NCI-H2227 treated with DMSO at 0.1 percent for 48 hours (cell line): Measurements from ENCODE around the gene DNAAF1.

Source experiments
- DNase-seq: peaks from one replicate; lab custom pipeline; 2025; lab: John Stamatoyannopoulos, UW

Gene DNAAF1

DNA sequence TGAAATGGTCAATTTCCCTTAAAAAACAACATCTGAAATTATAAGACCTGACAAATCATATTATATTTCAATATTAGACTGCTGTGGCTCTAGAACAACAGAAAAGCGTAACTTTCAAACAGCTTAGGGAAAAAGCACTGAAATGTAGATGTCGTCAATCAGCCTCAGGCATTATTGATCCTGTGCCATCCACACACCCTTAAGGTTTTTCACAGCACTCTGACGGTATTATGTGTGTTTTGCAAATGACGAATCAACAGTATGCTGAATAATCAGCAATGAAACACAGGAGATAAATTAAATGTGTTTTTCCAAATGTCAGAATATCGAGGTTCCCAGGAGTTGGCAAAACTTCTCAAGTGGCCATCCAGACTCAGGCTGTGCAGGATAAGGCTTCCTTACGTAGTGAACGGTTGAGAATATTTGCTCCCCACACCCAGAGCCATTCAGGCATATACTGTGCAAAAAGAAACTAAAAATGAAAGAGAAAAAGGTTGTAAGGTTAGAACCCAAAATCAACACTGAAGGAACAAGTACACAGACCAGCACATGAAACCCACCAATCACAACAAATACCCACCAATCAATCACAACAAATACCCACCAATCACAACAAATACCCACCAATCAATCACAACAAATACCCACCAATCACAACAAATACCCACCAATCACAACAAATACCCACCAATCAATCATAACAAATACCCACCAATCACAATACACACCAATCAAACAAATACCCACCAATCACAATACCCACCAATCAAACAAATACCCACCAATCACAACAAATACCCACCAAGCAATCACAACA lies 20.6 kb upstream of the DNAAF1 start:
- DNase-seq: no peak

DNA sequence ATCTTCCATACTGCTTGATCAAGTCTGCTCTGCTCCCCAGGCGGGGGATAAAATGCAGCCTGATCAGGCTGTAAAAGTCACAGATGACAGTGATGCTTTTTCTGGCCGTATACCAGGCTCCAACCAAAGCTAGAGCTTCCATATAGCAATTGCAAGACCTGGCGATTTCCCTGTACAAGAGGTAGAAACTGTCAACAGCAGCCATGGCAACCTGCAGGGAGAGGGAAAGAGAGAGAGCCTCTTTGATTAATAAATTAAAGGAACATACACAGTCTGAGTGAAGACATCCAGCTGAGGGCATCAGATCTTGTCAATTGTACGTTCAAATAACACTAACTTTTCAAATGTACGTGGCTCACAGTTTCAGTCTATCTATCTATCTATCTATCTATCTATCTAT lies 14.0 kb upstream of the DNAAF1 start:
- DNase-seq: no peak

DNA sequence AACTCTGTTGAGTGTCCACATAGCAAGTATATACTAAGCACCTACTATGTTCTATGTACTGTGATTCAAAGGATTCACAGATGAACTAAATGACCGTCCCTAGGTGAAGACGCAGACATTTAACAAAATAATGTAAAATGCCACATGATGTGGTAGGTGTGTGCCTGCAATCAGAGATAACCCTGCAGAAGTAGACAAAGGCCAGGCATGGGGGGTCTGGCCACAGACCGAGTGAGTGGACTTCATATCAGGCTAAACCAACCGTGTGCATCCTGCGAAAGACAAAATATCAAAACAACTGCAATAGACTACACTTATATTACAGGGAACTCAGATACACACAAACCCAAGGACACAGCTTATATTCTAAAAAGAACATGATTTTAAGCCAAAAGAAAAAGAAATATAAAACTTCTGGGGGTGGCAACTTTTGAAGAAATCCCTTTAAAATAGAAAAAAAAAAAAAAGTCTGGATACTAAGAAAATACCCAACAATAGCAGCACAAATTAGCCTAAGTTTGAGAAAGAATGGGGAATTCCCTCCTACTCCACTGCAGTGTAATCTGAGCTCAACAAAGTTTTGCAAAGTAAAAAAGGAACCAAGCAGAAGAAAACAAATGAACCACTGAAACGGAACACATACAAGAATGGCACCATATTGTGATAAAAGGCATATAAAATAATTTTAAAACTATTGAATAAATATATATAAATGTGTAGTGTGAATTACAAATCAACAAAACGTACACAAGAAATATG lies 12.4 kb upstream of the DNAAF1 start:
- DNase-seq: no peak

DNA sequence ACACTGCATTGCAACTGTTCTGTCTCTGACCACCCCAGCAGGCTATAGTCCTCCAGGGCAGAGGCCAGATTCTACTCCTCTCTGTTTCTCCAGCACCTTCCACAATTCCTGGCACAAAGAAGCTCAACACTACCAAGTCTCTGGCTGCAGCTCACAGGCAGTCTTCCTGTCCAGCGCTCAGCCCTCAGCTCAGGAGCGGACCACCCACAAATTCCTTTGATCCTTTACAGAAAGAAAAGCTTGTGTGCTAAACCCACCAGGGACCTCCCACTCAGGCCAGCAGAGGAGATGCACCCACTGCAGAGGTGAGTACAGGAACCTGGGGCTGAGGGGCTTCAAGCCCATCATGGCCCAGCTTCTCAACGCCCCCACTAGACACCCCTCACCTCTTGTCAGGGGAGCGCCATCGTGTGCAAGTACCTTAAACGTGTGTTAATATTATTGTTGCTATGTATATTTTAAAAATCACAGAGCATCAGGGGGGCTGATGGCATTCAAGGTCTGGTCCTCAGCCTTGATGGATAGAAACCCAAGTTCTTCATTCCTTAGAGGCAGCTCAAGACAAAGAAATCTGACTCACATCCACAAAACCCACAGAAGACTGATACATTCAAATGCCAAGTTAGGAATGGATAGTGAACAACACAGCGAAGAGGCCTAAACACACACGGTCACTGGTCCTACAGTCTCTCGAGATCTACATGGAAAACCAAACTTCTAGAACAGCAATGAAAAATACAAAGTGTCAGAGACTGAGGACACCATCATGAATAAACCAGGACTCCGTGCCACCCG lies 8.6 kb upstream of the DNAAF1 start:
- DNase-seq: no peak

DNA sequence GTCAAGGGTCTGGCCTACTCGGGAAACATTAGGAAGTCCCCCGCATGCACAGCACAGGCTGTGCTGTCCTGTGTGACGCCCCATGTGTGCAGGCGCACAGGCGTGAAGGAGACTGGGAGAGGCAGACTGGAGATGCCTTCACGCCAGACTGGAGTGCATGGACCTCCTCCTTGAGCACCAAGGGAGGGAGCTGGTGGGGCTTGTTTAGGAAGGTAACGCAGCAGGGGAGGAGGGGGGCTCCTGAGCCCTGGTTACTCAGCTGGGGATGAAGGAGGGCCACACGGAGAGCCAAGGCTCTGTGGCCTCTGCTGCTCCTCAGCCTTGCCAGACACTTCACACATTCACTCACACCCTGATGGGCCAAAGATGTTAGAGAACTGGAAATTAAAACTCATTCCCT lies 7.8 kb upstream of the DNAAF1 start:
- DNase-seq: no peak

DNA sequence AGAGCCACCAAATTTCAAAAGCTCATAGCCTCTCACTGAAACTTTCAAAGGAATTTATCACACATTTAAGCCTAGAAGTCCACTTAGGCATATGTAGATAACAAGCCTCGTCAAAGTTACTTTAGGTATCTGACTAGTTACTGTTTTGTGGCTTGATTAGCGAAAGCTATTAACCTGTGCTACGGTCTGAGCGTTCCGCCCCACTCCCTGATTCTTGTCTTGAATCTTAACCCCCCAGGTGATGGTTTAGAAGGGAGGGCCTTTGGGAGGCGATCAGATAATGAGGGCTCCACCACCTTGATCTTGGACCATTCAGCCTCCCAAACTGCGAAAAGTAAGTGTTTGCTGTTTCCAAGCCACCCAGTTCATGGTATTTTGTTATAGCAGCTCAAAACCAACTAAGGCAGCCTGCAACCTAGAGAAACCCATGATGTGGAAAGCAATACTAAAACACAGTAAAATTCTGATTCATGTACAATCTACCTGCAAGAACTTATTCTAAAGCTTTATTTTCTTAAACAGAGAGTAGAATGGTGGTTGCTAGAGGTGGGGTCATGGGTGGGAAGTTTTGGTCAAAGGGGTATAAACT lies 7.2 kb upstream of the DNAAF1 start:
- DNase-seq: no peak

DNA sequence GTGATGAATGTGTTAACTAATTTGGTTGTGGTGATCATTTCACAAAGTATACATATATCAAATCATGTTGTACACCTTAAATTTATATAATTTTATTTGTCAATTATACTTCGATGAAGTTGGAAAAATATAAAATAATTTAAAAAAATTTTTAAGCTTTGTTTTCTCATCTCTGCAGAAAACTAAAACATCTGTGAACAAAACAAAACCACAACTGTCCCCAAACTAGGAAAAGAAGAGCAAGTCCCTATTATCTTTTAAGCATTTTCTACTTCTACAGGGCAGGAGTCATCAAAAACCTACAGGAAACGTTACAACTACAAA lies 6.6 kb upstream of the DNAAF1 start:
- no peak for DNase-seq

DNA sequence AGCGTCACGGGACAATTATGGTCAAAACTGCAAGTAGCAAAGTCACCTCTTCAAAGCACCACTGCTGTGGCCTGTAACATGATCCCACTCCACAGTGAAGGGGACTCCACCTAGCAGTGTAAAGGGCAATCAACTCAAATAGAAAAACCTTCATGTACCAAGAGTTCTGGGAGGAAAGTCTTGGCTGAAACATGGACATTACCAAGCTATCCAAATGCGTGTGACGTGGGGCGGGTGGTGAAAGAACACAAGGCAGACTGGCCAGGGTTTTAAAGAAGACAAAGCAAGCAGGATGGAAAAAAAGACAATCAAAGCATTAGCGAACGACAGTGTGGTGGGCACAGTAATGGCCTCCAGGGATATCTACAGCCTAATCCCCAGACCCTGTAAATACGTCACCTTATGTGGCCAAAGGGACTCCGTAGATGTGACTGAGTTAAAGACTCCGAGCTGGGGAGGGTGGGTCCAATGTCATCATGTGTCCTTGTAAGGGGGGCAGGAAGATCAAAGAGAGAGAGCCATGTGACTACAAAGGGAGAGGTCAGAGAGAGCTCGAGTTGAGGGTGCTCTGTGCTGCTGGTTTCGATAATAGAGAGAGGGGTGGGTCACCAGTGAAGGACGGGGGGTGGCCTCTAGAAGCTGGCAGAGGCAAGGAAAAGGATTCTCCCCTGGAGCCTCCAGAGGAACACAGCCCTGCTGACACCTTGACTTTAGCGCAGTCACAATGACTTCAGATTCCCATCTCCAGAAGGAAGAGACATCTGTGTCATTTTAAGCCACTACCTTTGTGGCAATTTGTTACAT lies 6.1 kb upstream of the DNAAF1 start:
- DNase-seq: peak; percentile 13

DNA sequence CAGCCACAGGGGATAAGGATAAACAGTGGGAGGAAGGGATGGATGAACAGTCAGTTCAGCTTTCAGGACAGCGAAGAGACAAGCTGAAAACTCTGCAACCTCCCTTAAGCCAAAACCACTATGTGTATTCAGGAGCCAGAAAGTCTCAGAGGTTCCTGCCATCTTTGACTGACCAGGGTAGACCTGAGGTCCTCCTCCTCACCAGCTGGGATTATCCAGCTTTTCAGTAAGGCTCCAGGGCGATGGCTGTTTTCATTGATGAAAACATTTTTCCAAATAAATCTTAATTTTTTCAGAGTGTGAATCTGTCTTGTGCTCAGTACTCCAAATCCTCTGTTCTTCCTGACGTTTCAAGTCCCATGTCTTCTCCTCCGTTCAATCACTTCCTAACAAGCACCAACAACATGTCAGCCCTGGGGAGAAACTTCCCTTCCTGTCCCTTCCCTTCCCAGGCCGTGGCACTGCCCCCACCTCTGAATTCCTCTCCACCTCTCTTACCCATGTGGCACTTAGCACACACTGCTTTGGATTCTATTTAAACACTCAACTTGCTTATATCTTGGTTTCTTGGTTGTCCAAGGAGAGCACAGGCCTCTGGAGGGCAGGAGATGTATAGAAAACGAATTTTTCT lies 5.4 kb upstream of the DNAAF1 start:
- DNase-seq: no peak

DNA sequence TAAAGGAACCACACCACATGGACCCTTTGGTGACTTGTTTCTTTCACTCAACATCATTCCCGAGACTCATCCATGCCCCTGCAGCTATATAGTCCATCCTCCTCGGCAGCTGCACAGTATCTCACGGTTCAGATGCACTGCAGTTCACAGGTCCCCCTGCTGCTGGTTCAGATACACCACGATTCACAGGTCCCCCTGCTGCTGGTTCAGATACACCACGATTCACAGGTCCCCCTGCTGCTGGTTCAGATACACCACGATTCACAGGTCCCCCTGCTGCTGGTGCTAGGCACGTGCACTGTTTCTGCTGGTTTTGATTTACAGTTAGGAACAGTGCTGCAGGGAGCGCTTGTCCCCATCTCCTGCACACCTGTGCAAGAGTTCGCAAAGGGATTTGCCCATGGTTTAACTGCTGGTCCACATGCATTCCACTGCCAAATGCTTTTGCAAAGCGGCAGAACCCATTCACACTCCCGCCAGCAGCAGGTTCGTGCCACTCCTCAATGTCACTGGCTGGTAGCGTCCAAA lies 3.9 kb upstream of the DNAAF1 start:
- no peak for DNase-seq

DNA sequence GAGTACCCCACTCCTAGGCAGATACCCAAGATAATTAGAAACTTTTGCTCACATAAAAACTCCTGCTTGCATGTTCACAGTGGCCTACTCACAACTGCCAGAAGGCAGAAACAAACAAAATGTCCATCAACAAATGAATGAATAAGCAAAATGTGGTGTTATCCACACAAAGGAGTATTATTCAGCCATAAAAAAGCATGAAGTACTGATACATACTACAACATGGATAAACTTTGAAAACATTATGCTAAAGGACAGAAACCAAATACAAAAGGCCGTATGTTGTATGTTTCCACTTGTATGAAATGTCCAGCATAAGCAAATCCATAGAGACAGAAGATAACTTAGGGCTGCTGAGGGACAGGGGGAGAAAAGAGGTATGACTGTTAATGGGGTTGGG lies 2.0 kb upstream of the DNAAF1 start:
- no peak for DNase-seq

DNA sequence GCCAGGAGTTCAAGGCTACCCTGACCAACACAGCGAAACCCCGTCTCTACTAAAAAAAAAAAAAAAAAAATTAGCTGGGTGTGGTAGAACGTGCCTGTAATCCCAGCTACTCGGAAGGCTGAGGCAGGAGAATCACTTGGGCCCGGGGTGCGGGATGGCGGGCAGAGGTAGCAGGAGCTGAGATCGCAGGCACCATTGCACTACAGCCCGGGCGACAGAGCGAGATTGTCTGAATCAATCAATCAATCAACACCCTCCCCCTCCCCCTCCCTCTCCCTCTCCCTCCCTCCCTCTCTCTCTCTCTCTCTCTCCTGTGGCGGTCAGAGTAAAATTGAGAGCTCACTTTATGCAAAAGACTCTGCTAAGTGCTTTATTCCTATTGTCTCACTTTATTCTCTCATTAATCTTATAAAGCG lies 1.3 kb upstream of the DNAAF1 start:
- no peak for DNase-seq

DNA sequence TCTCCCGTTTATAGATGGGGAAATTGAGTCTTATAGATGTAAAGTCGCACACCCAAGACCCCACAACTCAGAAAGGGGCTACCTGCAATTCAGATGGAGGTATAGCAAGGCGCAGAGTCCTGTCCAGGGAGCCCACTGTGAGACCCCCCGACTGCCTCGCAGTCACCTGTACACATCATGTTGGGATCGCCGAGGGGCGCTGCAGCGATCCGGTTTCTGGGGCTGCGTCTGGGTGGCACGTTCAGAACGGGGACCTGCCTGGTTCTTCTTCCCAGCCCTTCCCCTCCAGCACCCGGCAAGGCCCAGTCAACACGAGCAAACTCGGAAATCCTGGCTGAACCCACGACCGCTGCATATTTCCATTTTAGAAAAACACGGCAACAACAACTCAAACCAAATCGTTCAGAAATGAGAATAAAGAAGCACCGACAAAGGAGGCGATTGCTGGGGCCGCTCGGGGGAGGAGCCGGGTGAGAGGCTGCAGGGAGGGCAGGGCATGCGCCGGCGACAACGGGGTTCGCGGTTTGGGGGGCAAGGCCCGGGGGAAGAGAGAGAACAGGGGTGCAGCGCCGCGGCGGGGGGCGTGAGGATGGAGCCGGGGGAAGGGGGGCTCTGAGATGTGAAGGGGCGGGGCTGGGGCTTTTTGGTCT lies 774 bp upstream of the DNAAF1 start:
- no peak for DNase-seq

DNA sequence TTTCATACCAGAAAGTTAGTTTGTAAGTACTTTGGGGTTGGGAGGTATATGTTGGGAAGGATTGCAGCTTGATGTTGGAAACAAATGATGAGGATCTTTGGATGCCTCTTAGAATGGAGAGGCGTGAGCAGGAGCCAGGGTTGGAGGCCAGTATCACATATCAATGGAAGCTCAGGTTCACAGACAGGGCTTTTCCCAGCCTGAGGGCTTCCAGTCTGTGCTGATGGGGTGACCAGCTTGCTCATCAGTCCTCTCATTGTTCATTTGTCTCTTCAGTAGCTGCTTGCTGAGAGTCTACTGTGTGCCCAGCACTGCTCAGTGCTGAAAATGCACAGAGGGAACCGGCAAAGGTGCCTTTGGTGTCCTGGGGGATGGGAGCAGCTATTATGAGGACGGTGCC lies 5.8 kb downstream of the DNAAF1 start:
- no peak for DNase-seq

DNA sequence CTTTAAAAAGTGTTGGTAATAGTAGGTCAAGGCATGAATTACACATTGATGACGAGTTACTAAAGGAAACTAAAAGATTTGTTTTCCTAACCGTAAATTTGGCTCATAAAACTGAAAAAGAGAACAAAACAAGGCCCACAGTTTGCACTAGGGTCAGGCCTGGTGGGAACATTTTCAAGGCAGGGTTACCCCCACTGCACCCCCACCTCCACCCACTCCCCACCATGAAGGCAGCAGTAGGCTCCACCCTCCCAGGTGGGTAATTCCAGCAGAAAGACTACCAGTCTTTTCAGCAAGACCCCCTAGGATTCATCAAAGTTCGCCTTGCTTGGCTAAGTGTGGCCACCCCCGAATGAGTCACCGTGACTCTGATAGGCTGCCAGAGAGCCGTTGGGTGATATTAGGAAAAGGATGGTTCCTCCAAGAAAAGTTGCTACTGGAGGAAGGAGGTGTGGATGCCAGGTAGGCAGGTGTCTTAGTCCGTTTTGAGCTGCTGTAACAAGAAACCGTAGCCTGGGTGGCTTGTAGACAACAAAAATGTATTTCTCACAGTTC lies 8.6 kb downstream of the DNAAF1 start:
- no peak for DNase-seq

DNA sequence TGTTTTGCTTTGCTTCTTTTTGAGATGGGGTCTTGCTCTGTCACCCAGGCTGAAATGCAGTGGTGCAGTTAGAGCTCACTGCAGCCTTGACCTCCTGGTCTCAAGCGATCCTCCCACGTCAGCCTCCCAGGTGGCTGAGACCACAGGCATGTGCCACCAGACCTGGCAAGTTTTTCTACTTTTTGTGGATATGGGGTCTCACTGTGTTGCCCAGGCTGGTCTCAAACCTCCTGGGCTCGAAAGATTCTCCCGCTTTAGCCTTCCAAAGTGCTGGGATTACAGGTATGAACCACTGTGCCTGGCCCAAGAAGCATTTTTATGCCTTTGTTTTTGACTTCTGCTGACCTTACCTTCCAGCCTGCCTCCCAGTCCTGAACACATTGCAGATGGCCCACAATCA lies 10.1 kb downstream of the DNAAF1 start:
- DNase-seq: no peak

DNA sequence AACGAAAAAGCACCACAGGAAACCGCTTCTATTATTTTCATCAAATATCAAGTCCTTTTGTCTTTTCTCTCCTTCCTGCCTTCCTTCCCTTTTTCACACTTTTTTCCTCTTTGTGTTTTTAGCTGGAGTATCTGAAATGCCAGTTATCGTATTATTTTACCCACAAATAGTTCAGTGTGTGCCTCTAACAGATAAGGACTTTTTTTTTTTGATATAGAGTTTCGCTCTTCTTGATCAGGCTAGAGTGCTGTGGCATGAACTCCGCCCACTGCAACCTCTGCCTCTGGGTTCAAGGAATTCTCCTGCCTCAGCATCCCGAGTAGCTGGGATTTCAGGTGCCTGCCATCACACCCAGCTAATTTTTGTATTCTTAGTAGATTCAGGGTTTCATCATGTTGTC lies 10.7 kb downstream of the DNAAF1 start:
- no peak for DNase-seq

DNA sequence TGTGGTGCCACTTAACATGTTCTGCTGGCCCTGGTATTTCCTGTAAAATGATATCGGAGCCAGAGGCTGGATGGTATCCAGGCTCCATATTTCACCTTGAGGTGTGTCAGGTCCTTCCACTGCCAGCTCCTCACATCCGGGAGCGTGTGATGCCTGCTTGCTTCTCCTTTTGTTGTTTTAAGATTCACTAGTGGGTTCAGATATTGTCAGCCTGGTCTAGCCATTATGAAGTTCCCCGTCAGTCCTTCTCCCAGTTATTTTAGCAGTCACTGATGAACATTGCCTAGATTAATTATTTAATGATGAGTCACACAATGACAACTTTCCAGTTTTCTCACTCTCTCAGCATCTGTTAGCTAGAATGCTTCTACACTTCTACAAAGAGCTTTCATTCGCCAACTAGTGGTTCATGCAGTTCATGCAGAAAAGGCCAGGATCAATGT lies 11.3 kb downstream of the DNAAF1 start:
- DNase-seq: no peak

DNA sequence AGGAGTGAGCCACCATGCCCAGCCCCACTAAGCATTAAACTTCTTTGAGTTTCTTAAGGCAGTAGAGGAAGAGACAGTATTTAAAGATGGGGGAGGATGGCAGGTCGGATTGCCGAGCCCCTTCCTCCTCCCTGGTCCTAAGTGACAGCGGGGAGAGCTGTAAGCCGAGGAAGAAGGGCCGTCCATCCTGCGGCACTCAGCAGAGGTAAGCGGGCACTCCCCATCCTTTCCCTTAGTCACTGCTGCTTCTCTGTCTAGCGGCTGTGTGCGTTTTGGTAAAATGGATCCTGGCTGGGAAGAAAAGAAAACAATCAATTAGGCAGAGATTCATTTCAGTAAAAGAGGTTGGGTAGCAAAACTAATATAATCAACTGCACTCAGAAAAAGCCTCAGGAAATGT lies 13.9 kb downstream of the DNAAF1 start:
- DNase-seq: peak; percentile 39

DNA sequence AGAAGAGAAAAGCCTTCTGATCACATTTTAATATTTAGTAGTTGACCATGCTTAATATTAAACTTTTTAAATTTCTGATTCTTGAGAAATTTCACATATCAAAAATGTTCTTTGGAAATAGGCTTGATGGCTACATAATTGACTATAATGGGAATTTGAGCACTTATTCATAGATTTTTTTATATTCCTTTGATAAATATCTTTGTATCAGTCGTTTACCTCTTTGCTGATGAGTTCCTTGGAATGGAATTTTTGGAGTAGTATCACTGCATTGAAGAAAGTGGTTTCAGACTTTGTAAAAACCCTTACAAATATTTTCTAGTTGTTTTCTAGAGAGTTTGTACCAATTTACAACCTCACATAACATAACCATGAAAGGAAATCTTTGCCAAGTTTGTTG lies 14.7 kb downstream of the DNAAF1 start:
- no peak for DNase-seq
